WERI-Rb-1 (cell line): ENCODE results near the gene TMSB4X.

Experiments used
- DNase-seq: peaks from one replicate; pipeline ENCODE4 v3.0.0-alpha.2; 2020
- H3K27ac ChIP-seq: fragments of 250-450 bp; sonication (Bioruptor Pico); 2 replicates; pipeline ENCODE4 v1.5.1; 2020; ENCODE audit warnings: mild to moderate bottlenecking, moderate library complexity
- H3K27me3 ChIP-seq: fragments of 250-450 bp; sonication (Bioruptor Pico); 2 replicates; pipeline ENCODE4 v1.5.1; 2021; ENCODE audit warnings: mild to moderate bottlenecking, low read depth, moderate library complexity; ENCODE audit not compliant: insufficient read depth, severe bottlenecking
- H3K36me3 ChIP-seq: fragments of 250-450 bp; sonication (Bioruptor Pico); 2 replicates; pipeline ENCODE4 v1.5.1; 2020; ENCODE audit warnings: mild to moderate bottlenecking, moderate library complexity
- H3K4me3 ChIP-seq: 2 replicates; pipeline ENCODE4 v1.5.1; 2011; ENCODE audit warnings: low read depth, mild to moderate bottlenecking, control low read depth, low read length
- H3K9me3 ChIP-seq: fragments of 250-450 bp; sonication (Bioruptor Pico); 2 replicates; pipeline ENCODE4 v1.5.1; 2021; ENCODE audit warnings: mild to moderate bottlenecking, moderate library complexity; ENCODE audit not compliant: severe bottlenecking
- TF ChIP-seq, protein P1 (sequence below): IDR thresholded peaks from 2 replicates; pipeline ENCODE4 v1.5.1; 2011; ENCODE audit warnings: low read depth, mild to moderate bottlenecking, control low read depth, inconsistent platforms, low read length

Gene TMSB4X

GRCh38 chrX:12997906-12998687 lies 23.2 kb downstream of the TMSB4X start:
- TF ChIP-seq, protein P1, sequence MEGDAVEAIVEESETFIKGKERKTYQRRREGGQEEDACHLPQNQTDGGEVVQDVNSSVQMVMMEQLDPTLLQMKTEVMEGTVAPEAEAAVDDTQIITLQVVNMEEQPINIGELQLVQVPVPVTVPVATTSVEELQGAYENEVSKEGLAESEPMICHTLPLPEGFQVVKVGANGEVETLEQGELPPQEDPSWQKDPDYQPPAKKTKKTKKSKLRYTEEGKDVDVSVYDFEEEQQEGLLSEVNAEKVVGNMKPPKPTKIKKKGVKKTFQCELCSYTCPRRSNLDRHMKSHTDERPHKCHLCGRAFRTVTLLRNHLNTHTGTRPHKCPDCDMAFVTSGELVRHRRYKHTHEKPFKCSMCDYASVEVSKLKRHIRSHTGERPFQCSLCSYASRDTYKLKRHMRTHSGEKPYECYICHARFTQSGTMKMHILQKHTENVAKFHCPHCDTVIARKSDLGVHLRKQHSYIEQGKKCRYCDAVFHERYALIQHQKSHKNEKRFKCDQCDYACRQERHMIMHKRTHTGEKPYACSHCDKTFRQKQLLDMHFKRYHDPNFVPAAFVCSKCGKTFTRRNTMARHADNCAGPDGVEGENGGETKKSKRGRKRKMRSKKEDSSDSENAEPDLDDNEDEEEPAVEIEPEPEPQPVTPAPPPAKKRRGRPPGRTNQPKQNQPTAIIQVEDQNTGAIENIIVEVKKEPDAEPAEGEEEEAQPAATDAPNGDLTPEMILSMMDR: no peak
- no peak for DNase-seq
- H3K4me3 ChIP-seq: no peak overlapping the region

DNA sequence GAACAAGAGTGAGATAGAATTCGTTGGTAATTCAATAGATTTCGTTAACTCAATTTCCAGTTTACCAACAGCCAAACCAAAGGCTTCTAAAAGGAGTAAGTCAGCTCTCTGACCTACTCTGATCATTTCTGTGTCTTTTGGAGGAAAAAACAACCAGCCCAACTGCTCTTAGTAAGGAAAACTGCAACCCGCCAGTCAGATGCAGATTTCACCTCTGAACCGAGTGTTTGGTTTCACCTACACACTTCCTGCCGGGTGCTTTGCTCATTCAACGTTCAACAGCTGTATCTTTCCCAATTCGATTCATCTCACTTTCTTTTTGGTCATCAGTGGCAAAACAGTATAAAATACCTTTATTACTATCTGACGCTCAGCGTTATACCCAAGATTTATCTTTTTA lies 24.5 kb downstream of the TMSB4X start:
- Histone ChIP-seq H3K4me3 (no peak overlapping the region), H3K27me3 (no peaks in the 10 kb centered on the region), H3K9me3 (no peaks in the 10 kb centered on the region), H3K36me3 (no peaks in the 10 kb centered on the region), H3K27ac (no peak overlapping the region)
- TF ChIP-seq, protein P1: no peak
- no peak for DNase-seq

More at GRCh38 chrX:12997906-12998687, 23.2 kb downstream of the TMSB4X start:
- Histone ChIP-seq H3K36me3 (no peaks in the 10 kb centered on the region), H3K27me3 (no peaks in the 10 kb centered on the region), H3K27ac (no peak overlapping the region), H3K9me3 (no peaks in the 10 kb centered on the region)

DNA sequence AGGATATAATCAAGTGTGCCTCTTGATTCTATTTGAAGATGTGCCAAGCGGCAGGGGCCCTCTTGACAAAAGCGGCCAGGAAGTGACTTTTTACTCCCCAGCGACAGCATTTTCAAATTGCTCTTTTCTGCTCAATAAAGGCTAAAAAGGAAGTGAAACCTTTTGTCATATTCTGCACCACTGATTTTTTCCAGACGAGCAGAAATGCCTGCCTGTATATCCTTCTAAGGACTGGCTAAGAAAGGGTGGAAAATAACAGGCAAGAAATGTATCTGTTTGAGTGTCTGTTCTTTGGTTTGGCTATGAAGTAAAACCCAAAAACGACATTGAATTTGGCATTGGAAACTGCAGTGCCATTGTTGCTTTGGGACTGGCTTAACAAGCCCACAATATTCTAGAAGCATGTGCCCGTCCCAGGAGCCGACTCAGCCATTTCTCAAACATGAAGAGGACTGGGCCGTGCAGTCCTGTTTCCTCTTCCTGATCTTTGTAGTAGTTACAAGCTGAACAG lies 25.4 kb downstream of the TMSB4X start:
- H3K9me3 ChIP-seq: no peaks in the 10 kb centered on the region
- TF ChIP-seq, protein P1: no peak
- no peaks in the 10 kb centered on the region for H3K27me3 ChIP-seq
- H3K36me3 ChIP-seq: no peaks in the 10 kb centered on the region
- no peak overlapping the region for H3K4me3 ChIP-seq
- H3K27ac ChIP-seq: no peak overlapping the region
- no peak for DNase-seq

DNA sequence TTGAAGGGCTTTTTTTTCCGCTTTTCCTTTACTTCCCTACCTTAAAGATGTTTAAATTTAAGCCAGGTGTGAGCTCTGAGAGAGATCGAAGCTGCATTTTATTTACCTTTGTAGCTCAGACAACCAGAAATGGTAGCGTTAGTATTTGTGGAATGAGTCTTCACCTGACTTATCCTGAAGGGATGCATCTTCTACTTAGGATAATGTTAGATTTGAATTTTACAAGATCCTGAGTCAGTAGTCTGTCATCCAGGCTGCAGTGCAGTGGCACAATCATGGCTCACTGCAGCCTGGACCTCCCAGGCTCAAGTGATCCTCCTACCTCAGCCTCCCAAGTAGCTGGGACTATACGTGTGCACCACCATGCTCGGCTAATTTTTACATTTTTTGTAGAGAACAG lies 26.2 kb downstream of the TMSB4X start:
- Histone ChIP-seq H3K9me3 (no peaks in the 10 kb centered on the region), H3K36me3 (no peaks in the 10 kb centered on the region), H3K27me3 (no peaks in the 10 kb centered on the region), H3K27ac (no peak overlapping the region), H3K4me3 (no peak overlapping the region)
- TF ChIP-seq, protein P1: no peak
- DNase-seq: no peak

DNA sequence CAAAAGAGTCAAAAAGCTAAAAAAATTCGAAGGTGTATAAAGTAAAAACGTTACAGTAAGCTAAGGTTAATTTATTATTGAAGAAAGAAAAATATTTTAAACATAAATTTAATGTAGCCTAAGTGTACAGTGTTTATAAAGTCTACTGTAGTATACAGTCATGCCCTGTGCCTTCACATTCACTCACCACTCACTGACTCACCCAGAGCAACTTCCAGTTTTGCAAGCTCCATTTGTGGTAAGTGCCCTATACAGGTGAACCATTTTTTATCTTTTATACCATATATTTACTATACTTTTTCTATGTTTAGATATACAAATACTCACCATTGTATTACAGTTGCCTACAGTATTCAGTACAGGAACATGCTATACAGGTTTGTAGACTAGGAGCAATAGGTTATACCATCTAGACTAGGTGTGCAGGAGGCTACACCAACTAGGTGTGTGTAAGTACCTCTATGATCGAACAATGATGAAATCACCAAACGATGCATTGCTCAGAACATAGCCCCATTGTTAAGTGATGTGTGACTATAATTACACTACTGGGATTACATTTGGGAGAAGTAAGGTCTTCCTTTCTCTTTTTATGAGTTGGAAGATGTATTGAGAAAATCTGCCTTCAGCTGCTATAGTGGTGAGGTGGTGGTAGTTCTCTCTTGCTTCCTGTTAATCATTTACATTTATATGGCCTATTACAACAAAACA lies 27.2 kb downstream of the TMSB4X start:
- TF ChIP-seq, protein P1: no peak
- DNase-seq: no peak
- Histone ChIP-seq H3K4me3 (no peak overlapping the region), H3K27me3 (no peaks in the 10 kb centered on the region), H3K27ac (no peak overlapping the region), H3K36me3 (no peaks in the 10 kb centered on the region), H3K9me3 (no peaks in the 10 kb centered on the region)
